ENCODE data around the gene SHOC1.
"Not testable (repeated sequence)": the region's sequence is repeated elsewhere in the genome, so short reads cannot be mapped to it uniquely, and the experiment has no call there.

The SHOC1 gene

GRCh38 chr9:111794835-111795556, at the start of gene SHOC1:
Gene SHOC1, minus strand, starts transcription at chr9:111794937. Its CDS starts 3,519 bp downstream, at chr9:111791418.
- DNase-seq = no peak

DNA sequence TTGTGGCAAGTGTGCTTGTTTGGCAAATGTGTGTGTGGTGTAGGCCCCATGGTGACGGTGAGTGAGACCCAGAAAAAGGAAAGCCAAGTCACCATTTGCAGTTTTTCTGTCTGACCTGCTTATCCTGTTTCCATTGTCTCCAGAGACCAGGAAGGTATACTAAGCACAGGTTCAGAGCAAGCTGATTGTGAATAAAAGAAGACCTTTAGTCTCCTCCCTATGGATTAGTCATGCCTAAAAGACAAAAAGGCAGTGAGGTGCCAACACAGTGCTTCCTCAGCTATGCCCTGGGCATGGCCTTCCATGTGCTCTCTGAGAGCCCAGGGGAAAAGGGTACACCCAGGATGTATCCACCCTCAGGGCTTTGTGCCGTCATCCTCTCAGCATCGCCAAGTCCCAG, 49.2 kb upstream of the SHOC1 start:
- DNase-seq = no peak

DNA sequence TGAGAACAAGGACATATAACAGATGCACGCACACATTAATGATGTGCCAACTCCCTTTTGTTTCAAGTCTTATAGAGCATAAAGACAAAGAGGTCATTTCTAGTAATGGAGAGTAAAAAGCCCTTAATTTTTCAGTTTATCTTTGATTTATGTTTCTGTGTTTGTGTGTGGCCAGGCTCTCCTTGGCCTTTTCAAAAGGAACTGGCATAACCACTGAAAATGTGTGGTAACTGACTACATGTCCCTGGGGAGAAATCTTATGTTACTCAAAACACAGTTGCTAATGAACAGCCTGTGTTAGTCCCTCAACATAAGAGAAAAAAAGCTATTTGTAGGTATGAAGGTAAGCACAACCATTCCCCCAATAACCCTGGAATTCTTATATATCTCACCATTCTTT, 47.6 kb upstream of the SHOC1 start:
- DNase-seq = peak; percentile 15

GRCh38 chr9:111840442-111840841, 45.7 kb upstream of the SHOC1 start:
- DNase-seq = no peak

DNA sequence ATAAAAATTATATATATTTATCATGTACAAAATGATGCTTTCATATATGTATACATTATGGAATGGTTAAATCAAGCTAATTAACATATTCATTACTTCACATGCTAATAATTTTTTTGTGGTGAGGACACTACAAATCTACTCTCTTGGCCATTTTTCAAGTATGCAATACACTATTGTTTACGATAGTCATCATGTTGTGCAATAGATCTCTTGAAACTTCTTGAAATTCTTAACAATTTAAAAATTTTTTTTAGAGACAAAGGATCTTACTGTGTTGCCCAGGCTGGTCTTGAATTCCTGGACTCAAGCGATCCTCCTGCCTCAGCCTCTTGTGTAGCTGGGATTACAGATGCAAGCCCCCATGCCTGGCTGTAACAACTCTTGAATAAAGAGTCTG, 45.2 kb upstream of the SHOC1 start:
- DNase-seq = no peak

- peak; percentile 78 for DNase-seq
These were observed 44.6 kb upstream of the SHOC1 start for GRCh38 chr9:111839387-111839786.

- no peak for DNase-seq
These were observed 43.7 kb upstream of the SHOC1 start for GRCh38 chr9:111838439-111838838.

DNA sequence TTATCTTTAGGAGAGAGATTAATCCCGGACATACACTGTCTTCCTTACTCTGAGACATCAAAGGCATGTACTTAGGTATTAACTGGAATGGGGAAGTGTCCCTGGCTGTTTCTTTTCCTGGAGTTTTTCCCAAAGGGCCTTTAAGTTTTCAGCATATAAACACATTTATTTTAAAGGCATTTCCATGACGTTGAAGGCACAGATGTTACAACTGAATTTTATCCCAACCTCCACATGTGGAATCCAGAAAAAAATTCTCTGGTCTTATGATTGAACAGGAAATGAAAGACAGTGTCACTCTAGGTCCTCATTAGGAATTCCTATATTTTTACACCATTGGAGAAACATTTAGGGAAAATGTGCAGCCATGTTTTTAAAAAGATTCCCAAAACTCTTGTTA, 41.6 kb upstream of the SHOC1 start:
- DNase-seq = no peak

DNA sequence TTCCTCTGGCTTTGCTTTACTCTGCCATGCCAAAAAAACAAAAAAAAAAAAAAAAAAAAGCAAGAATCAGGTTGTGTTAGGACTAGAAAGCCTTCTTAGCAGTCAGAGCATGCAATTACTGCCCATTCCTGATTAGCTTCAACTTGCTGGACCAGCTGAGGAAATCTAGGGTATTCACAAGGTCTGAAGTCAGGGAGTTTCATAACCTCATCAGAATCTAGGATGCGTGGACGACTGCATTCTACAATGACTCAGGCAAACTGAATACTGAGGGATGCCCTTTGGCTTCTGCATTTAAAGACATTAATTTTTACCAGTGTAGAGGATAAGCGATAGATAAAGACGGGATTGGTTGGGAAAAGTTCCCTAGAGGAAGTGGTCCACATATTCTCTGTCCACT, 39.2 kb upstream of the SHOC1 start:
- no peak for DNase-seq

GRCh38 chr9:111832449-111832848, 37.7 kb upstream of the SHOC1 start:
- DNase-seq = no peak

DNA sequence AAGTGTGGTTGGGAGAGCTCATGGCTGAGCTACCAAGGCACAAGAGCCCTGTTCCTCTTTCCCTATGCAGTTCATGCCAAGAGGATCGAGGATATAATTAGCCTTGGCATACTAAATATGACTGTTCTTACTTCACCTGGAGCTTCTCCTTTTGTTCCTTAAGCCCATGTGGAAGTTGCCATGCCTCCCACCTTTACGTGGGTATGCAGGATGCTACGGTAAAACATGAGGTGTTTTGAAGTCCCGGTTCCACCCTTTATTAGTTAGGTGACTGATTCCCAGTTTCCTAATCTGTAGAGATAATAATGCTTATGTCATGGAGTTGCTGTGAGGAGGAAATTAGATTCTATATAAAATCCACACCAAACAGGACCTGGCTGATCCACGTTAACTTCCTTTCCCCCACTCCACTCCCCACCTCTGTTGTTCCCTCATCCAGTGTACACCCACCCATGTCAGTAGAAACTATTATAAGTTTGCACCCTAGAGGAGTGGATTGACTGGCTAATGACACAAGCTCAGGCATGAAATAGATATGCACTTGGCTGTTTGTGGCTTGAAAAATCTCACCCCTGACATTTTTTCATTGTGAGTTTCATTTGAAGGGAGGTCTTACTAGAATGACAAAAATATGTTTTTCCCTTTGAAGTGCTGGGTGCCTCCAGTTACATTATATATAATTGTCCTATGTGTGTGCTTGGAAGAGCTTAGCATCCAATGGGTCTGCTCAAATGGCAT, 36.8 kb upstream of the SHOC1 start:
- DNase-seq = no peak

DNA sequence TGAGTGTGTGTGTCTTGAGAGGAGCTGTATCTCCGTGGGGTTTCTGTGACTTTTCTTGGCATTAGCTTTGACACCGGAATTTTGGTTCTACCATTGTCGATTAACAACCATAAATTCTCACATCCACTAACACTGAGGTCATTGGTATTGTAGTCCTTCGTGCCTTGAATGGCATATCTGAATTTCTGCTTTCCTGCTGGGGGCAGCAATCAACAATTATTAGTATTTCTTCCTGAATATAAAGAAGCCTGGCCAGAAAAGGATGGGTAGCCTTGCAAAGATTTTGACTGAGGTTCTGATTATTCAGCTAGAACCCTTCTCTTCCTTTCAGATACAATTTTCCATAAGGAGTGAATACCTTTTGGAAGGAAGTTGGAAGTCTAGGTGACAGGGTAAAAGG, 33.5 kb upstream of the SHOC1 start:
- no peak for DNase-seq

DNA sequence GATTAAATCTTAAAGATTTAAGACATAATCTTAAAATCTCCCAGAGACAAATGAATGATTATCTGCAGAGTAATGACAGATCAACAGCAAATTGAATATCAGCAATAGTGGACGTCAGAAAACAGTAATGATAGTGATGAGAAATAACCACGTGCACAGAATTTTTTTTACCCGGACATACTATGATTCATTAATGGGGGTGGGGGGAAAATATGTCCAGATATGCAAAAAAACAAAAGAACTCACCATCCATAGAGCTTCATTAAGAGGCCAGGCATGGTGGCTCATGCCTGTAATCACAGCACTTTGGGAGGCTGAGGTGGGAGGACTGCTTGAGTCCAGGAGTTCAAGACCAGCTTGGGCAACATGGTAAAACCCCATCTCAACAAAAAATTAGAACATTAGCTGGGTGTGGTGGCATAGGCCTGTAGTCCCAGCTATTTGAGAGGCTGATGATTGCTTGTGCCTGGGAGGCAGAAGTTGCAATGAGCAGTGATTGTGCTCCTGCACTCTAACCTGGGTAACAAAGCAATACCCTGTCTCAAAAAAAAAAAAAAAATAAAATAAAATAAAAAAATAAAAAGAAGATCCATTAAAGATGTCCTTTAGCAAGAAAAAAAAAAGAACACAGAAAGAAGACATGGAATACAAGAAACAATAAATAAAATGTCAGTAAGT, 30.9 kb upstream of the SHOC1 start:
- DNase-seq = no peak

DNA sequence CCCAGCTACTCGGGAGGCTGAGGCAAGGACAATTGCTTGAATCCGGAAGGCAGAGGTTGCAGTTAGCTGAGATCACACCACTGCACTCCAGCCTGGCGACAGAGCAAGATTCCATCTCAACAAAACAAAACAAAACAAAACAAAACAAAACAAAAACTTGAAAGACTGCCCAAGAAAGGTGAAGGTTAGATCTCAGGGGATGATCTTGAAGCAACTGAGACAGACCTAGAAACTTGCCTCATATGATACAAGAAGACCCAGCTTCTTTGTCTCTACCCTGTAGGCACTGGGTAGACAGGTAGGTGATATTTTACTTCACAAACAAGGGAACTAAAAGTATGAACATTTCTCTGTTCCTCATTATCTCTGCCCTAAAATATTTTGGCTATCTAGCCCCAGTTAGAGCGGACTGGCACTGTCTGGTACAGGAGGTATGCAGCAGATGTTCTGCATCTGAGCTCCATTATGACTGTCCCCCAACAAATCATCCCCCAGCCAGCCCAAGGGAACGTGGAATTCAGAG, 26.3 kb upstream of the SHOC1 start:
- DNase-seq = no peak

GRCh38 chr9:111819360-111819759, 24.6 kb upstream of the SHOC1 start:
- no peak for DNase-seq

GRCh38 chr9:111815285-111816070, 20.7 kb upstream of the SHOC1 start:
- no peak for DNase-seq

GRCh38 chr9:111812337-111812736, 17.6 kb upstream of the SHOC1 start:
- DNase-seq = no peak

- no peak for DNase-seq
These were observed 16.2 kb upstream of the SHOC1 start for GRCh38 chr9:111810908-111811307.

- not testable (repeated sequence) for DNase-seq
These were observed 15.7 kb upstream of the SHOC1 start for GRCh38 chr9:111810415-111810814.

GRCh38 chr9:111807197-111807596, 12.5 kb upstream of the SHOC1 start:
- no peak for DNase-seq

- DNase-seq = no peak
These were observed 11.5 kb upstream of the SHOC1 start for GRCh38 chr9:111806259-111806658.

- DNase-seq = no peak
These were observed 11.1 kb upstream of the SHOC1 start for GRCh38 chr9:111805830-111806241.

DNA sequence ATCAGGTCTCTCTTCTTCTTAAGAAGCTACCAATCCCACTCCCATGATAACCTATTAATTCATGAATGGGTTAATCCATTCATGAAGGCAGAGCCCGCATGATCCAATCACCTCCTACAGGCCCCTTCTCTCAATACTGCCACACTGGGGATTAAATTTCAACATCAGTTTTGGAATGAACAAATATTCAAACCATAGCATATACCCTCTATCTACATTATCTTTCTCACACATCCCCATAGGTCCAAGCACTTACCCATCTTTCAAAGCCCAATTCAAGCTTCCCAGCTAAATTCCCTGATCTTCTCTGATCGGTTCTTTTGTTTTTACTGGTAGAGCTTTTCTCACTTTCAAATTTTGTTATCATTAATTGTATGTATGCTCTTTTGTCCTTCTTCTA, 10.5 kb upstream of the SHOC1 start:
- no peak for DNase-seq
